Stomach (tissue), 9 donors: ENCODE results near the gene GOT1. TPM values are rescaled to one million over a fixed set of nuclear protein-coding genes. Genes with fewer than 3 reads are reported as not detected.

Source experiments
- DNase-seq, 2 donors: peaks; one replicate each; pipeline versions ENCODE4 v3.0.0 to v3.0.0-alpha.2; 2013 to 2019
- H3K27ac ChIP-seq, 5 donors: fragments of 200-600 bp in 4 of 5; sonication (generic) in 4 of 5; one replicate each; pipeline ENCODE4 v1.5.1; 2013 to 2019; ENCODE audit warnings: mild to moderate bottlenecking in 1 of 5, moderate library complexity in 1 of 5
- H3K27me3 ChIP-seq, 3 donors: fragments of 200-600 bp; sonication (generic); one replicate each; pipeline ENCODE4 v1.5.1; 2017 to 2019; ENCODE audit warnings: mixed run types in 1 of 3
- H3K36me3 ChIP-seq, 4 donors: fragments of 200-600 bp; sonication (generic); 1 replicate in 3 of 4; 2 replicates in 1 of 4; pipeline ENCODE4 v1.5.1; 2016 to 2019
- H3K4me1 ChIP-seq, 4 donors: fragments of 200-600 bp; sonication (generic); one replicate each; pipeline ENCODE4 v1.5.1; 2016 to 2019
- H3K4me3 ChIP-seq, 4 donors: fragments of 200-600 bp; sonication (generic) in 3 of 4; one replicate each; pipeline ENCODE4 v1.5.1; 2016 to 2019; ENCODE audit warnings: mild to moderate bottlenecking in 1 of 4
- H3K9me3 ChIP-seq, 4 donors: fragments of 200-600 bp; sonication (generic); one replicate each; pipeline ENCODE4 v1.5.1; 2016 to 2019
- EP300 ChIP-seq: sonication (generic); formaldehyde crosslinking; IDR thresholded peaks from one replicate; pipeline ENCODE4 v1.6.1; 2017; ENCODE audit warnings: antibody characterized with exemption
- POLR2A ChIP-seq, 4 donors: fragments of 450-650 bp; IDR thresholded peaks; one replicate each; pipeline ENCODE4 v1.6.1; 2016; ENCODE audit warnings: antibody characterized with exemption in 4 of 4, control low read depth in 2 of 4, mild to moderate bottlenecking in 1 of 4, moderate library complexity in 1 of 4
- POLR2AphosphoS5 ChIP-seq, 3 donors: sonication (generic); formaldehyde crosslinking; IDR thresholded peaks; one replicate each; pipeline ENCODE4 v1.6.1; 2016; ENCODE audit warnings: antibody characterized with exemption in 3 of 3
- WGBS, 5 donors: extraction: QIAGEN DNeasy Blood & Tissue Kit in 3 of 5; methylation state at CpG; one replicate each; pipeline versions ENCODE4 v1.1.5 to v1.1.7; 2013 to 2018; 5-methylcytosine and 5-hydroxymethylcytosine counted together
- intact Hi-C: fragments of 100-400 bp; cut with DNase I; formaldehyde crosslinking; loops from one replicate; pipeline ENCODE4 v1.15.1; 2023; ENCODE audit warnings: low total_unique reads
- polyA plus RNA-seq, 3 donors: library from polyadenylated mRNA; stranded (reverse); fragments of 200-250 nt; gene quantifications; one replicate each; pipeline ENCODE4 v1.2.3, GENCODE V29; 2013
- total RNA-seq, 5 donors: library from RNA; depleted of rRNA; stranded (reverse); fragments of >200 nt; gene quantifications; one replicate each; pipeline versions ENCODE4 v1.1.0 to v1.2.3, GENCODE V29; 2014 to 2016
- TF ChIP-seq, protein P1 (sequence below), 7 experiments: fragments of 450-650 bp in 4 of 7; fragments of 200-600 bp in 3 of 7; sonication (generic) in 3 of 7; IDR thresholded peaks; one replicate each; pipeline ENCODE4 v1.5.1; 2016 to 2019; ENCODE audit warnings: antibody characterized with exemption in 7 of 7, control low read depth in 2 of 7, mild to moderate bottlenecking in 1 of 7
- donor health status: healthy with polysubstance abuse.
- donor health status: Bipolar disorder and iron deficiency.
- donor health status: healthy.

The GOT1 gene
- total and polyA plus RNA-seq, 8 donors, result 25.5 to 131 (median 39.5) TPM

DNA sequence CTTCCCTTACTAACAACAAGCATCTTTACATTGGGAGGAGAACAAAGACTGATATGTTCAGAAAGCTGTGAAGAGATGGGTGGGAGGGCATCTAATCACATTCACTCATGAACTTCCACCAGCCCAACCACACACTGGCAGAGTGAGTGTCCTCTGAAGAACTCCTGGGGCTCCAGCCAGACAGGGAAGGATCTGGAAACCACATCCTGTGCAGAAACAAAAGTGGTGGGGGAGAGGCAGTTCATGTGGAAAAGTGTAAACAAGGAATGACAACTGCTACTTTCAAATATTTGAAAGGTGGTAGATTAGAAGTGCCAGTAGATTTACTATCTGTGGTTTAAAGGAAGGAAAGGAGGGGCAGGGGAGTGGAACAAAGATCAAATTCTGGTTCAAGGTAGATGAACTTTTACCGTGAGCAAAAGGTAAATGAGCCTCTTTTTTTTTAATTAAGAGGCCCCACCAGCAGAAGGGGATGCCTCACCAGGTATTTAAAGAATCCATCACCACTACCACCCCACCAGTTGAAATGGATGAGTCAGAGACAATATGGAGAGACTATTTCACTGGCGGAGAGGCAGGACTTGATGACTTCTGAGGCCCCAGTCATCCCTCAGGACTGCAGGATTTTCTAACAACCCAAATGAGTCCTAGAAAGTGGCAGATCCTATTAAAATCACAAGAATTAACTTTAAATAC, 34.5 kb downstream of the GOT1 start:
- no peak for TF ChIP-seq EP300
- no peak overlapping the region for H3K27ac ChIP-seq
- WGBS, 5 donors, result 51 to 66% (median 55%) methylated on average over 2 of the region's 2 CpGs
- intact Hi-C loops, result loop anchor here (10.0 kb wide), 1 partner anchor 219 kb away; no protein-coding TSS in a partner anchor
- no peak for DNase-seq
- H3K27me3 ChIP-seq, result no peaks in the 10 kb centered on the region
- H3K4me3 ChIP-seq, result no peak overlapping the region
- H3K36me3 ChIP-seq, result peaks cover 38 to 59% (median 56%) of the 10 kb centered on the region in 4 donors
- H3K4me1 ChIP-seq, result peaks cover 0 to 24% (median 12%) of the 10 kb centered on the region in 4 donors
- H3K9me3 ChIP-seq, result no peaks in the 10 kb centered on the region

DNA sequence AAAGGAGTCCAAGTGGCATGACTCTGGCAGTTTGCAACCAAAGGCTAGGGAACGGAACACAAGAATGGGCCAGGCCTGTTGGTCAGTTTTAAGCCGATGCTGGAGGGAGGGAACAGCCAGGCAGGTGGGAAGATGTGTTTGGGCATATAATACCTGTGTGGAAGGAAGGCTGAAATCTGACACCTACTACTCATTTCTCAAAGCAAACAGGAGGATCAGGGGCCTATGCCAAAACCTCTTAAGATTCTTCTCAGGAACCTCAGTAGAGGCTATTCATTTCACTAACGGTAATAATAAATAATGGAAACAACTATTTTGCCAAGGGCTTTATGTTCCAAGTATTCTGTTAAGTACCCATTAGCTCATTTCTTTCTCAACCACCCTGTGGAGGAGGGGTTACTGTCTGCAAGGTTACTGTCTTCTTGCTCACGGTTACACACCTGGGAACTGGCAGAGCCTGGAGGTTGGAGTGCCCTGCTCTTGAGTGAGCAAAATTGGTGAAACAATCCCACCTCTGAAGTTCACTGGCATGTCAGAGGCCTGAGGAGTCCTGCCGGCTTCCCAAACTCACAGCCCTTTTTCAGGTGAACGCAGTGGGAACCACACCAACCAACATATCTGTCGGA, 35.5 kb downstream of the GOT1 start:
- intact Hi-C loops, result loop anchor here (10.0 kb wide), 1 partner anchor 220 kb away; no protein-coding TSS in a partner anchor
- Histone ChIP-seq H3K36me3 (peaks cover 29 to 49% (median 45%) of the 10 kb centered on the region in 4 donors), H3K9me3 (no peaks in the 10 kb centered on the region), H3K27ac (no peak overlapping the region), H3K4me1 (peaks cover 0 to 24% (median 15%) of the 10 kb centered on the region in 4 donors), H3K4me3 (no peak overlapping the region), H3K27me3 (no peaks in the 10 kb centered on the region)
- TF ChIP-seq POLR2A (IDR thresholded peaks at IDR 0.05) (no peak), POLR2AphosphoS5 (IDR thresholded peaks at IDR 0.05) (no peak), EP300 (no peak)
- TF ChIP-seq, protein P1, sequence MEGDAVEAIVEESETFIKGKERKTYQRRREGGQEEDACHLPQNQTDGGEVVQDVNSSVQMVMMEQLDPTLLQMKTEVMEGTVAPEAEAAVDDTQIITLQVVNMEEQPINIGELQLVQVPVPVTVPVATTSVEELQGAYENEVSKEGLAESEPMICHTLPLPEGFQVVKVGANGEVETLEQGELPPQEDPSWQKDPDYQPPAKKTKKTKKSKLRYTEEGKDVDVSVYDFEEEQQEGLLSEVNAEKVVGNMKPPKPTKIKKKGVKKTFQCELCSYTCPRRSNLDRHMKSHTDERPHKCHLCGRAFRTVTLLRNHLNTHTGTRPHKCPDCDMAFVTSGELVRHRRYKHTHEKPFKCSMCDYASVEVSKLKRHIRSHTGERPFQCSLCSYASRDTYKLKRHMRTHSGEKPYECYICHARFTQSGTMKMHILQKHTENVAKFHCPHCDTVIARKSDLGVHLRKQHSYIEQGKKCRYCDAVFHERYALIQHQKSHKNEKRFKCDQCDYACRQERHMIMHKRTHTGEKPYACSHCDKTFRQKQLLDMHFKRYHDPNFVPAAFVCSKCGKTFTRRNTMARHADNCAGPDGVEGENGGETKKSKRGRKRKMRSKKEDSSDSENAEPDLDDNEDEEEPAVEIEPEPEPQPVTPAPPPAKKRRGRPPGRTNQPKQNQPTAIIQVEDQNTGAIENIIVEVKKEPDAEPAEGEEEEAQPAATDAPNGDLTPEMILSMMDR (IDR thresholded peaks at IDR 0.05), result no peak
- no peak for DNase-seq
- WGBS, 5 donors, result 76 to 91% (median 80%) methylated on average over 7 of the region's 7 CpGs

DNA sequence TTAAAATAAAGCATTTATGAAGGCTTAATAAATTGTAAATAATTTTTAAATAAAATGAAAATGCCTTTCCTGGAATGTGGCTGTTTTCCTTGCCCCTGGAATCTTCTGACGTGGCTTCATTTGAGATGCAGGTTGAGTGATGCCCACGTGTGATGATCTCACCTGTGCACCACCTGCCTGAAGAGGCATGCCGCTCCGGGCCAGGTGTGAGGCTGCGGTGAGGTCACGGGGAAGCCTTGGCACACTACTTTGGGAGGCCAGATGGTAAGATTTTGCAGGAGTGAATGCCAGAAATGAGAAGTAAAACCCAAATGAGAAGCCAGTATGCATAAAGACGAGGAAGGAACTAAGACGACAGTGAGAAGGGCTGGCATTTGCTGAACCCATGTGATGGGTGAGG, 36.2 kb downstream of the GOT1 start:
- no peak for DNase-seq
- peaks cover 24 to 42% (median 39%) of the 10 kb centered on the region in 4 donors for H3K36me3 ChIP-seq
- WGBS, 5 donors, result 75 to 85% (median 80%) methylated on average over 8 of the region's 8 CpGs
- H3K4me1 ChIP-seq, result peaks cover 0 to 24% (median 16%) of the 10 kb centered on the region in 4 donors
- H3K27me3 ChIP-seq, result no peaks in the 10 kb centered on the region
- H3K27ac ChIP-seq, result no peak overlapping the region
- no peaks in the 10 kb centered on the region for H3K9me3 ChIP-seq
- H3K4me3 ChIP-seq, result no peak overlapping the region
- intact Hi-C loops, result loop anchor here (10.0 kb wide), 1 partner anchor 221 kb away; no protein-coding TSS in a partner anchor
- TF ChIP-seq, protein P1 (IDR thresholded peaks at IDR 0.05), result no peak

DNA sequence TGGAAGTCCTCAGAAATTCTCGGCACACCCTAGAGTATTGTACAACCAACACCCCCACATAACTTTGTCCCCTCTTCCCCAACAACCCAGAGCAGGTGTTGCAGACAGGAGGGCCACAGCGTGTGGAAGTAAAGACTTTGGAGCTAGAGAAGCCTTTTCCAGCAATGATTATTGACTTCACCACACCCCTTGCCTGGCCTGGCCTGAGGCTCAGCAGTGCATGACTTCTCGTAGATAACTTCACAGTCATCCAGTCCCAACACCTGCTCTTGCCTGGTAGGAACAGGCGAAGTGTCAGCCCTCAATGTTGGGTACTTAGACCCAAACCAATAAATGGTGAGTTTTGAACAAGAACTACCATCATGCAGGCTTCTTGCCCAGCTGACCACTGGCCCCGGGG, 36.7 kb downstream of the GOT1 start:
- H3K9me3 ChIP-seq, result no peaks in the 10 kb centered on the region
- no peak overlapping the region for H3K4me3 ChIP-seq
- intact Hi-C loops, result loop anchor here (10.0 kb wide), 1 partner anchor 221 kb away; no protein-coding TSS in a partner anchor
- H3K27ac ChIP-seq, result no peak overlapping the region
- no peaks in the 10 kb centered on the region for H3K27me3 ChIP-seq
- no peak for DNase-seq
- peaks cover 19 to 37% (median 34%) of the 10 kb centered on the region in 4 donors for H3K36me3 ChIP-seq
- peaks cover 0 to 24% (median 16%) of the 10 kb centered on the region in 4 donors for H3K4me1 ChIP-seq
- 73 to 82% (median 77%) methylated on average over 5 of the region's 5 CpGs for WGBS, 5 donors
- no peak for TF ChIP-seq POLR2AphosphoS5 (IDR thresholded peaks at IDR 0.05)
- TF ChIP-seq EP300, result no peak
- TF ChIP-seq, protein P1 (IDR thresholded peaks at IDR 0.05), result no peak
- no peak for TF ChIP-seq POLR2A (IDR thresholded peaks at IDR 0.05)
